ENCODE data around the gene TICRR.

The TICRR gene

DNA sequence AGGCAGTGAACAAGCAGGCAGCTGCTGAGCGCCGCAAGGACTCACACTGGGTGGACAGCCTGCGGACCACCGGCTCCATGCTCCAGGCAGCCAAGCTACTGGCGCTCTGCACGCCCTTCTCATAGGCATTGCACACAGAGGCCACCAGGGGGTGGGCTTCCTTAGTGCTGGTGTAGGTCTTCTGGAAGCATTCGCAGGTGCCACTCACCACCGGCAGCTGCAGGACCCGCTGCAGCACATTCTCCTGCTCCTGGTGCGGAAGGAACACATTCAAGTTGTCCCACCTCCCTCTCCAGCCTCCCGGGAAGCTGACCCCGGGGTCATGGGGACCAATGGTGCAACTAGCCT, 97.9 kb downstream of the TICRR start:
- no peak overlapping the region for H3K4me3 Mint-ChIP-seq
- H3K9me3 Mint-ChIP-seq = no peaks in the 10 kb centered on the region
- H3K36me3 Mint-ChIP-seq (ENCODE audit: low read depth) = no peaks in the 10 kb centered on the region
- DNase-seq (ENCODE audit: low spot score) = no peak
- no peak overlapping the region for H3K27ac Mint-ChIP-seq
- peaks cover 4% of the 10 kb centered on the region for H3K27me3 Mint-ChIP-seq (ENCODE audit: low read depth)
- no peaks in the 10 kb centered on the region for H3K4me1 Mint-ChIP-seq (ENCODE audit: low read depth)

DNA sequence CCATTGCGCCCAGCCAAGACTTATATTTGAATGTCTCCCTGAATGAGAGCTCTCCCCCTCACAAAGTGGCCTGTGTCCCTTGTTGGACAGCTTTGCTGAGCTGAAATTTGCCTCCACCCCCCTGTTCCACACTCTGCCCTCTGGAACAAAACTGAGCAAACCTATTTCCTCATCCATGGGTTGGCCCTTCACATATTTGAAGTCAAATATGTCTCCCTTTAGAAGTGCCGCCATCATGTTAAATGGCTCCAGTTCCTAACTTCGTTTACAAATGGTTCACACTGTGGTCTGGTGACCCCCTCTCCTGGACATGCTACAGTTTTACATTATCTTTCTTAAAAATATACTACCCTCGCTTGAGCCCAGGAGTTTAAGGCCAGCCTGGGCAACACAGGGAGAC, 99.3 kb downstream of the TICRR start:
- H3K9me3 Mint-ChIP-seq = no peaks in the 10 kb centered on the region
- H3K27ac Mint-ChIP-seq = no peak overlapping the region
- H3K4me1 Mint-ChIP-seq (ENCODE audit: low read depth) = no peaks in the 10 kb centered on the region
- peaks cover 4% of the 10 kb centered on the region for H3K27me3 Mint-ChIP-seq (ENCODE audit: low read depth)
- H3K4me3 Mint-ChIP-seq = no peak overlapping the region
- no peaks in the 10 kb centered on the region for H3K36me3 Mint-ChIP-seq (ENCODE audit: low read depth)
- DNase-seq (ENCODE audit: low spot score) = no peak

DNA sequence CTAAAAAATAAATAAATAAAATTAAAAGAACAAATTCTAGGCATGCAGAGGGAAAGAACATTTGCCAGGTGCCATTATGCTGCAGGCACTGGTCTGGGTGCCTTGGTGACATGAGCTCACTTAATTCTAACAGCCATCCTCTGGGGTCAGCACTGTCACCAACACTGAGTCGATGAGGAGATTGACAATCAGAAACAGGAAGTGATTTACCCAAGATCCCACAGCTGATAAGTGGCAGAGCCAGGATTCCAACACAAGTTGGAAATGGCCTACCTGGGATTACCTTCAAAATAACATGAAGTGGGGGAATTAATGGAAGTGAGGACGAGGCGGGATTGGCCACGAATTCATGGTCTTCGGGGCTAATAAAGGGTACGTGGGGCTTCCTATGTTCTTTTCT, 100.3 kb downstream of the TICRR start:
- H3K27ac Mint-ChIP-seq = no peak overlapping the region
- no peak overlapping the region for H3K4me3 Mint-ChIP-seq
- peaks cover 7% of the 10 kb centered on the region for H3K27me3 Mint-ChIP-seq (ENCODE audit: low read depth)
- DNase-seq (ENCODE audit: low spot score) = no peak
- H3K4me1 Mint-ChIP-seq (ENCODE audit: low read depth) = no peaks in the 10 kb centered on the region
- H3K36me3 Mint-ChIP-seq (ENCODE audit: low read depth) = no peaks in the 10 kb centered on the region
- no peaks in the 10 kb centered on the region for H3K9me3 Mint-ChIP-seq

DNA sequence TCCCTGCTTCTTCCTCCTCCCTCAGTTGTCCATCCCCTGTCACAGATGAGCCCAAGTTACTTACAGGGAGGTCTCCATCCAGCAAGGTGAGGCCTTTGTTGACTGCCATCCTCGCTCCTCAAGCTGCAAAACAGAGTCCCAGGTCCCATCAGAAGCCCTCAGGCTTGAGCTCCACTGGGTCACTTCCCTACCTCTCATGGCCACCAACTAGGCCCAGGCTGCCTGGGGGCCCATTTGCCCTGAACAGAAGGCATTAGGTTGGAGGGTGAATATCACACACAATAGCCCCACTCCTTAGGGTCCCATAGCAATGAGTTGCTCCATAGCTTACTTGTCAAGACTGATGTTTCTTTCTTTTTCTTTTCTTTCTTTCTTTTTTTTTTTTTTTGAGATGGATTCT, 102.1 kb downstream of the TICRR start:
- H3K9me3 Mint-ChIP-seq = no peaks in the 10 kb centered on the region

More for the DNA sequence above, 102.1 kb downstream of the TICRR start:
- Mint-ChIP-seq H3K27me3 (ENCODE audit: low read depth) (peaks cover 9% of the 10 kb centered on the region), H3K36me3 (ENCODE audit: low read depth) (no peaks in the 10 kb centered on the region), H3K4me3 (no peak overlapping the region), H3K4me1 (ENCODE audit: low read depth) (no peaks in the 10 kb centered on the region), H3K27ac (no peak overlapping the region)
- no peak for DNase-seq (ENCODE audit: low spot score)

All from T-helper 2 cell treated with Interferon-gamma antibody and Interleukin-4, amounts not matched to agents 5 μg/mL and 100 μg/mL, for 36 hours (primary cell).